GM12891 (cell line): ENCODE data around the gene PLCB1.

Experiments
- PAX5 ChIP-seq: IDR thresholded peaks from 2 replicates; pipeline ENCODE4 v1.6.1; 2011; ENCODE audit warnings: low read length, moderate library complexity, mild to moderate bottlenecking; ENCODE audit not compliant: insufficient read depth, severe bottlenecking
- TAF1 ChIP-seq: IDR thresholded peaks from 2 replicates; pipeline ENCODE4 v1.6.1; 2011; ENCODE audit warnings: low read depth, low read length, control low read depth

GRCh38 chr20:8507231-8507630 is 375.2 kb downstream of the PLCB1 start:
- TF ChIP-seq PAX5 (no peak), TAF1 (no peak)
